Lower leg skin (tissue), 4 donors: ENCODE measurements around the gene ARPIN. TPM values are rescaled to one million over a fixed set of nuclear protein-coding genes. Genes with fewer than 3 reads are reported as not detected.

ENCODE experiments used
- DNase-seq, 2 donors: peaks; one replicate each; pipeline ENCODE4 v3.0.0-alpha.2; 2019; ENCODE audit warnings: low spot score in 2 of 2
- H3K4me3 ChIP-seq: fragments of 200-600 bp; sonication (generic); 2 replicates; pipeline ENCODE4 v1.5.1; 2017; ENCODE audit warnings: mild to moderate bottlenecking, low read depth; ENCODE audit not compliant: poor library complexity, severe bottlenecking
- CTCF ChIP-seq, 3 donors: fragments of 450-650 bp; IDR thresholded peaks; one replicate each; pipeline ENCODE4 v1.5.1; 2016; ENCODE audit warnings: antibody characterized with exemption in 3 of 3, mild to moderate bottlenecking in 3 of 3, moderate library complexity in 2 of 3
- POLR2A ChIP-seq, 2 donors: fragments of 450-650 bp; IDR thresholded peaks; one replicate each; pipeline ENCODE4 v1.6.1; 2016 to 2017; ENCODE audit warnings: antibody characterized with exemption in 2 of 2, mild to moderate bottlenecking in 1 of 2, moderate library complexity in 1 of 2
- WGBS, 2 donors: methylation state at CpG; one replicate each; pipeline ENCODE4 v1.1.5; 2018; 5-methylcytosine and 5-hydroxymethylcytosine counted together
- intact Hi-C: fragments of 100-400 bp; cut with DNase I; formaldehyde crosslinking; loops from one replicate; pipeline ENCODE4 v1.15.0; 2023; ENCODE audit warnings: low total_unique reads
- total RNA-seq, 4 donors: library from RNA; depleted of rRNA; stranded (reverse); fragments of >200 nt; gene quantifications; one replicate each; pipeline ENCODE4 v1.1.0, GENCODE V29; 2016

The ARPIN gene
- total RNA-seq, 4 donors from 2014 or later = 8.5 to 21.5 (median 14.4) TPM

GRCh38 chr15:89898614-89899294 lies 14.0 kb downstream of the ARPIN start:
- 65 to 85% methylated on average over 7 of the region's 7 CpGs for WGBS, 2 donors
- TF ChIP-seq CTCF (IDR thresholded peaks at IDR 0.05) (peak in 1 of 3 donors; percentile 29), POLR2A (IDR thresholded peaks at IDR 0.05) (no peak)
- no peak overlapping the region for H3K4me3 ChIP-seq
- no peak for DNase-seq
- intact Hi-C loops = loop anchor here (5.0 kb wide), 1 partner anchor 184 kb away; no protein-coding TSS in a partner anchor

- no peak overlapping the region for H3K4me3 ChIP-seq
- intact Hi-C loops = loop anchor here (5.0 kb wide), 1 partner anchor 184 kb away; no protein-coding TSS in a partner anchor
- DNase-seq = no peak
- TF ChIP-seq CTCF (IDR thresholded peaks at IDR 0.05) (no peak), POLR2A (IDR thresholded peaks at IDR 0.05) (no peak)
- WGBS, 2 donors = 64 to 69% methylated on average over 2 of the region's 2 CpGs
Measured at GRCh38 chr15:89898146-89898545, 14.6 kb downstream of the ARPIN start.

GRCh38 chr15:89893696-89894447 lies 18.9 kb downstream of the ARPIN start, which contains the start of gene AP3S2:
TSS of gene AP3S2 (minus strand) at chr15:89893994. CDS start at chr15:89893949, 45 bp downstream.
- DNase-seq = peak; percentile 88 to 98
- 0 to 1% methylated on average over 52 of the region's 62 CpGs for WGBS, 2 donors
- intact Hi-C loops = no loop called here
- peak within 1 kb of the TSS; percentile 97 for H3K4me3 ChIP-seq
- TF ChIP-seq CTCF (IDR thresholded peaks at IDR 0.05) (peak in 1 of 3 donors; percentile 4), POLR2A (IDR thresholded peaks at IDR 0.05) (no peak)

- WGBS, 2 donors = 10 to 11% methylated on average over 6 of the region's 6 CpGs
- TF ChIP-seq CTCF (IDR thresholded peaks at IDR 0.05) = no peak
- no peak for TF ChIP-seq POLR2A (IDR thresholded peaks at IDR 0.05)
- peak overlapping the region; percentile 97 for H3K4me3 ChIP-seq
- intact Hi-C loops = no loop called here
- no peak for DNase-seq
Measured at GRCh38 chr15:89893027-89893426, 19.7 kb downstream of the ARPIN start.

GRCh38 chr15:89888214-89888804 lies 24.4 kb downstream of the ARPIN start:
- 60% methylated on average over 4 of the region's 4 CpGs for WGBS, 2 donors
- H3K4me3 ChIP-seq = no peak overlapping the region
- no peak for TF ChIP-seq POLR2A (IDR thresholded peaks at IDR 0.05)
- TF ChIP-seq CTCF (IDR thresholded peaks at IDR 0.05) = no peak
- DNase-seq = no peak
- intact Hi-C loops = no loop called here
